B cell (primary cell): ENCODE data around the gene UQCR11.

Source experiments
- EZH2 ChIP-seq: IDR thresholded peaks from 2 replicates; pipeline ENCODE4 v1.6.1; 2012; ENCODE audit warnings: borderline replicate concordance, low read depth, mild to moderate bottlenecking, moderate library complexity, low read length; ENCODE audit not compliant: insufficient read depth, poor library complexity, severe bottlenecking
- TF ChIP-seq, protein P1 (sequence below): fragments of 200-600 bp; IDR thresholded peaks from one replicate; pipeline ENCODE4 v1.8.0; 2022; ENCODE audit warnings: antibody characterized with exemption, mild to moderate bottlenecking

DNA sequence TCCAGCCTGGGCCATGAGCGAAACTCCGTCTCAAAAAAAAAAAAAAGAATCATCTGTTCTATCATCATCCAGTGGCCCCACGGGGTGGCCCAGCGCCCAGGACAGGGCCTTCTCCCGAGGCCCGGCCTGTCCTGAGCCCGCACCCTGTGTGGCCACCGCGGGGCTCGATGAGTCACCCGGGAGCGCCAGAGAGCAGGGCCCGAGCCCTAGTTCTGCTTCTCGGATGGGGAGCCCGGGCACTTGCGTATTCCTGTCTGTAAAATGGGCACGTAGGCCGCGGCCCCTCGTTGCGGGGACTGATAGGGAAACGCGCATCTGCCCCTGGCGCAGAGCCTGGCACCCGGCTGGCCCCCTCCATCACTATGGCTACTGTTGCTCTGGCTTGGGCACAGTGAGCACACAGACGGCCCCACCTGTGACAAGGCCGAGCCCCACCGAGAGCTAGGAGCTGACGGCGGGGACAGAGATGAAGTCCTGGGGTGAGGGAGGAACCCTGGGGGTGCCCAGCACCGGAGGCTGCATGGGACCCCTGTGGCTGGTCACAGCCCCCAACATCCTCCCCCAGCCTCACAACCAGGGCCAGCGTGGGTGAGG is 21.3 kb upstream of the UQCR11 start:
- TF ChIP-seq, protein P1, sequence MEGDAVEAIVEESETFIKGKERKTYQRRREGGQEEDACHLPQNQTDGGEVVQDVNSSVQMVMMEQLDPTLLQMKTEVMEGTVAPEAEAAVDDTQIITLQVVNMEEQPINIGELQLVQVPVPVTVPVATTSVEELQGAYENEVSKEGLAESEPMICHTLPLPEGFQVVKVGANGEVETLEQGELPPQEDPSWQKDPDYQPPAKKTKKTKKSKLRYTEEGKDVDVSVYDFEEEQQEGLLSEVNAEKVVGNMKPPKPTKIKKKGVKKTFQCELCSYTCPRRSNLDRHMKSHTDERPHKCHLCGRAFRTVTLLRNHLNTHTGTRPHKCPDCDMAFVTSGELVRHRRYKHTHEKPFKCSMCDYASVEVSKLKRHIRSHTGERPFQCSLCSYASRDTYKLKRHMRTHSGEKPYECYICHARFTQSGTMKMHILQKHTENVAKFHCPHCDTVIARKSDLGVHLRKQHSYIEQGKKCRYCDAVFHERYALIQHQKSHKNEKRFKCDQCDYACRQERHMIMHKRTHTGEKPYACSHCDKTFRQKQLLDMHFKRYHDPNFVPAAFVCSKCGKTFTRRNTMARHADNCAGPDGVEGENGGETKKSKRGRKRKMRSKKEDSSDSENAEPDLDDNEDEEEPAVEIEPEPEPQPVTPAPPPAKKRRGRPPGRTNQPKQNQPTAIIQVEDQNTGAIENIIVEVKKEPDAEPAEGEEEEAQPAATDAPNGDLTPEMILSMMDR = no peak
- TF ChIP-seq EZH2 = no peak
